Measurements from ENCODE around the gene ATRNL1. TPM values are rescaled to one million over a fixed set of nuclear protein-coding genes. Genes with fewer than 3 reads are reported as not detected.

ATRNL1 gene
- total RNA-seq, 1 experiment from 2014 or later: 1.3 TPM

GRCh38 chr10:115514895-115515294, 421.7 kb downstream of the ATRNL1 start (continued):
- TF ChIP-seq, protein P1, sequence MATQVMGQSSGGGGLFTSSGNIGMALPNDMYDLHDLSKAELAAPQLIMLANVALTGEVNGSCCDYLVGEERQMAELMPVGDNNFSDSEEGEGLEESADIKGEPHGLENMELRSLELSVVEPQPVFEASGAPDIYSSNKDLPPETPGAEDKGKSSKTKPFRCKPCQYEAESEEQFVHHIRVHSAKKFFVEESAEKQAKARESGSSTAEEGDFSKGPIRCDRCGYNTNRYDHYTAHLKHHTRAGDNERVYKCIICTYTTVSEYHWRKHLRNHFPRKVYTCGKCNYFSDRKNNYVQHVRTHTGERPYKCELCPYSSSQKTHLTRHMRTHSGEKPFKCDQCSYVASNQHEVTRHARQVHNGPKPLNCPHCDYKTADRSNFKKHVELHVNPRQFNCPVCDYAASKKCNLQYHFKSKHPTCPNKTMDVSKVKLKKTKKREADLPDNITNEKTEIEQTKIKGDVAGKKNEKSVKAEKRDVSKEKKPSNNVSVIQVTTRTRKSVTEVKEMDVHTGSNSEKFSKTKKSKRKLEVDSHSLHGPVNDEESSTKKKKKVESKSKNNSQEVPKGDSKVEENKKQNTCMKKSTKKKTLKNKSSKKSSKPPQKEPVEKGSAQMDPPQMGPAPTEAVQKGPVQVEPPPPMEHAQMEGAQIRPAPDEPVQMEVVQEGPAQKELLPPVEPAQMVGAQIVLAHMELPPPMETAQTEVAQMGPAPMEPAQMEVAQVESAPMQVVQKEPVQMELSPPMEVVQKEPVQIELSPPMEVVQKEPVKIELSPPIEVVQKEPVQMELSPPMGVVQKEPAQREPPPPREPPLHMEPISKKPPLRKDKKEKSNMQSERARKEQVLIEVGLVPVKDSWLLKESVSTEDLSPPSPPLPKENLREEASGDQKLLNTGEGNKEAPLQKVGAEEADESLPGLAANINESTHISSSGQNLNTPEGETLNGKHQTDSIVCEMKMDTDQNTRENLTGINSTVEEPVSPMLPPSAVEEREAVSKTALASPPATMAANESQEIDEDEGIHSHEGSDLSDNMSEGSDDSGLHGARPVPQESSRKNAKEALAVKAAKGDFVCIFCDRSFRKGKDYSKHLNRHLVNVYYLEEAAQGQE (IDR thresholded peaks at IDR 0.05; ENCODE audit: low read depth): no peak

DNA sequence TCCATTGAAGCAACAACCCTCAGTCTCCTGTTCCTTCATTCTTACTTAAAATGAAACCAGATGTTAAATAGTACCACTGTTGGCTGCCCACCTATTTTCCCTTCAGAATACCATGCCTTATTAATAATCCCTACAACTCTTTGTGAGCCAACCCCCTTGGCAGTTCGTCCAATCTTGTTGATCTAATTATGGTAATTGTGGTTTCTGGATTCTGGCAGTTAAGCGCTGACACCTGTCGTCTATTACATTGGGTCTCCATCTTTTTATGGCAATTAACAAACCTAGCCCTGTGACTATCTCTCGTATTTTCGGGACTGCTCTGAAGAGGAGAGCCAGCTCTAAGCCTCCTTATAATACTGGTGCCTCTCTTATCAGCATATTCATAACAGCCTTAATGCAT, 432.0 kb downstream of the ATRNL1 start:
- intact Hi-C loops (cut with micrococcal nuclease): no loop called here
- ChIA-PET POLR2A (no interaction called here), CTCF (no interaction called here), RAD21 (ENCODE audit: low non-redundant PET in 1 of 2, low total read pairs in 2 of 2, uncharacterized antibody in 2 of 2, unreplicated experiment in 2 of 2) (no interaction called here)
- ATAC-seq: no peak
- Histone ChIP-seq H3K9me3 (ENCODE audit: control insufficient read depth in 1 of 2, insufficient read depth in 1 of 2, low read depth in 1 of 2, low read length in 2 of 2) (no peaks in the 10 kb centered on the region), H3K79me2 (ENCODE audit: insufficient read depth, low read length) (no peaks in the 10 kb centered on the region), H3K27me3 (ENCODE audit: insufficient read depth, low read length) (no peaks in the 10 kb centered on the region; the same call in 1 of the 2 replicates), H3K9ac (ENCODE audit: low read length) (no peak overlapping the region), H3K9me2 (ENCODE audit: insufficient read depth) (no peaks in the 10 kb centered on the region), H3K4me2 (ENCODE audit: low read length) (no peak overlapping the region), H3K4me3 (replicated peaks in 1 of 2; ENCODE audit: low read depth in 1 of 2, low read length in 2 of 2) (no peak overlapping the region), H3K4me1 (ENCODE audit: control insufficient read depth in 1 of 2, insufficient read depth in 2 of 2, low read length in 2 of 2) (no peaks in the 10 kb centered on the region), H2AFZ (ENCODE audit: low read depth, low read length, poor library complexity, severe bottlenecking) (no peak overlapping the region), H4K20me1 (ENCODE audit: insufficient read depth) (no peaks in the 10 kb centered on the region), H3K36me3 (ENCODE audit: control insufficient read depth in 1 of 2, insufficient read depth in 2 of 2, low read length in 2 of 2) (no peaks in the 10 kb centered on the region), H3K27ac (ENCODE audit: low read depth, low read length) (no peak overlapping the region)
- DNase-seq (ENCODE audit: low read depth, low spot score): no peak
- no TSS peak for BruUV-seq (replicated peaks)
- TF ChIP-seq SIN3A (IDR thresholded peaks at IDR 0.05; ENCODE audit: low read depth) (no peak), ATF3 (IDR thresholded peaks at IDR 0.05) (no peak), SRF (IDR thresholded peaks at IDR 0.05; ENCODE audit: low read depth) (no peak), YY1 (IDR thresholded peaks at IDR 0.05; ENCODE audit: extremely low read depth, insufficient replicate concordance, low read depth, low read length) (no peak), EGR1 (IDR thresholded peaks at IDR 0.05; ENCODE audit: low read depth) (no peak), ZNF274 (IDR thresholded peaks at IDR 0.05; ENCODE audit: low read depth, low read length) (no peak), MAX (IDR thresholded peaks at IDR 0.05) (no peak), CBX3 (IDR thresholded peaks at IDR 0.05; ENCODE audit: low read depth) (no peak), ELF1 (IDR thresholded peaks at IDR 0.05; ENCODE audit: borderline replicate concordance, low read depth) (no peak), CTCF (IDR thresholded peaks at IDR 0.05 in 2 of 3, conservative IDR thresholded peaks at IDR 0.05 in 1 of 3; ENCODE audit: borderline replicate concordance in 1 of 3, insufficient read depth in 1 of 3, low read depth in 2 of 3, low read length in 2 of 3) (no peak), ZBTB33 (IDR thresholded peaks at IDR 0.05; ENCODE audit: extremely low read depth, insufficient replicate concordance, low read length) (no peak)
- TF ChIP-seq, protein P1 (IDR thresholded peaks at IDR 0.05; ENCODE audit: low read depth): no peak
